Endothelial cell of umbilical vein (primary cell): ENCODE data around the gene PDGFB. TPM values are rescaled to one million over a fixed set of nuclear protein-coding genes. Genes with fewer than 3 reads are reported as not detected.

Experiments used
- BruUV-seq: library from RNA; stranded (reverse); fragments of 400-500 nt; replicated peaks from 2 replicates; lab custom pipeline; 2021; lab: Mats Ljungman, UMichigan
- CTCF ChIA-PET: fragments of 300-600, 350-600 bp; sonication (Branson Sonifier 250); formaldehyde crosslinking; loops from one replicate; lab custom pipeline; 2021; ENCODE audit warnings: antibody characterized with exemption, inconsistent platforms; lab: Charles Lee
- POLR2A ChIA-PET: fragments of 300-600, 350-600 bp; sonication (Branson Sonifier 250); formaldehyde crosslinking; loops from one replicate; lab custom pipeline; 2021; ENCODE audit warnings: antibody characterized with exemption, inconsistent platforms; lab: Charles Lee
- DNase-seq: peaks from one replicate; pipeline ENCODE4 v3.0.0-alpha.2; 2011; ENCODE audit warnings: low read depth, low spot score
- FAIRE-seq: peaks from 2 replicates; lab custom pipeline; 2011; peaks lifted over from hg19 to GRCh38; lab: Jason Lieb, UNC
- H2AFZ ChIP-seq: 2 replicates; pipeline ENCODE4 v1.6.0; 2012; ENCODE audit warnings: low read depth, low read length, control low read depth, inconsistent platforms
- H3K27ac ChIP-seq: 2 replicates; pipeline ENCODE4 v1.5.1; 2011; ENCODE audit warnings: low read depth, mild to moderate bottlenecking, control low read depth, low read length, moderate library complexity; ENCODE audit not compliant: insufficient read depth
- H3K27me3 ChIP-seq, 2 experiments: 2 replicates each; pipeline versions ENCODE4 v1.6.0 to v1.6.1; 2011; ENCODE audit warnings: low read length in 2 of 2, mixed read lengths in 1 of 2; ENCODE audit not compliant: control insufficient read depth in 2 of 2, insufficient read depth in 2 of 2
- H3K36me3 ChIP-seq, 2 experiments: 2 replicates in 1 of 2; 3 replicates in 1 of 2; pipeline ENCODE4 v1.5.1; 2011; ENCODE audit warnings: low read length in 2 of 2, mild to moderate bottlenecking in 1 of 2, moderate library complexity in 1 of 2; ENCODE audit not compliant: control insufficient read depth in 2 of 2, insufficient read depth in 2 of 2; ENCODE audit errors: extremely low read depth in 1 of 2
- H3K4me1 ChIP-seq: 3 replicates; pipeline ENCODE4 v1.5.1; 2011; ENCODE audit warnings: mild to moderate bottlenecking, low read length; ENCODE audit not compliant: control insufficient read depth, insufficient read depth; ENCODE audit errors: extremely low read depth
- H3K4me2 ChIP-seq: 2 replicates; pipeline ENCODE4 v1.6.1; 2011; ENCODE audit warnings: low read length, control low read depth, mixed read lengths; ENCODE audit not compliant: insufficient read depth
- H3K4me3 ChIP-seq, 3 experiments: fragments of 200-600 bp in 1 of 3; sonication (generic), shearing (Covaris generic) in 1 of 3; replicated peaks in 1 of 3; 2 replicates each; pipeline ENCODE4 v1.5.1; 2011 to 2016; ENCODE audit warnings: control low read depth in 3 of 3, low read length in 3 of 3, mild to moderate bottlenecking in 2 of 3, inconsistent platforms in 1 of 3, low read depth in 1 of 3, moderate library complexity in 1 of 3; ENCODE audit not compliant: insufficient read depth in 1 of 3
- H3K79me2 ChIP-seq: 2 replicates; pipeline ENCODE4 v1.6.0; 2012; ENCODE audit warnings: low read length, inconsistent platforms; ENCODE audit not compliant: control insufficient read depth, insufficient read depth
- H3K9ac ChIP-seq: replicated peaks from 2 replicates; pipeline ENCODE3; 2011; ENCODE audit warnings: low read length, control low read depth; ENCODE audit not compliant: insufficient read depth; ENCODE audit errors: extremely low read depth
- H3K9me1 ChIP-seq: replicated peaks from 3 replicates; pipeline ENCODE4 v1.6.0; 2011; ENCODE audit warnings: mild to moderate bottlenecking, low read length; ENCODE audit not compliant: control insufficient read depth, insufficient read depth; ENCODE audit errors: extremely low read depth
- H3K9me3 ChIP-seq: replicated peaks from 2 replicates; pipeline ENCODE4 v1.5.1; 2012; ENCODE audit warnings: low read length, inconsistent platforms; ENCODE audit not compliant: control insufficient read depth, insufficient read depth
- H4K20me1 ChIP-seq: replicated peaks from 2 replicates; pipeline ENCODE3; 2011; ENCODE audit warnings: mild to moderate bottlenecking, low read length; ENCODE audit not compliant: control insufficient read depth, insufficient read depth; ENCODE audit errors: extremely low read depth
- EZH2 ChIP-seq: IDR thresholded peaks from 2 replicates; pipeline ENCODE4 v1.6.1; 2012; ENCODE audit warnings: borderline replicate concordance, low read depth, mild to moderate bottlenecking, moderate library complexity, low read length, inconsistent platforms; ENCODE audit not compliant: severe bottlenecking
- FOS ChIP-seq: IDR thresholded peaks from 2 replicates; pipeline ENCODE4 v1.6.1; 2011; ENCODE audit warnings: mild to moderate bottlenecking, low read length, moderate library complexity, borderline replicate concordance; ENCODE audit not compliant: insufficient read depth
- GATA2 ChIP-seq: IDR thresholded peaks from 2 replicates; pipeline ENCODE4 v1.7.0; 2011; ENCODE audit warnings: low read depth, mild to moderate bottlenecking, moderate library complexity, mixed read lengths, low read length; ENCODE audit not compliant: insufficient read length, insufficient read depth
- JUN ChIP-seq: IDR thresholded peaks from 2 replicates; pipeline ENCODE4 v1.6.1; 2011; ENCODE audit warnings: borderline replicate concordance, low read depth; ENCODE audit not compliant: insufficient read length, insufficient read depth
- MYC ChIP-seq: IDR thresholded peaks from one replicate; pipeline ENCODE4 v1.6.1; 2011; ENCODE audit warnings: mild to moderate bottlenecking, low read depth, low read length
- POLR2A ChIP-seq: IDR thresholded peaks from 2 replicates; pipeline ENCODE4 v1.6.1; 2012; ENCODE audit warnings: low read depth, mild to moderate bottlenecking, control low read depth, low read length
- POLR2AphosphoS5 ChIP-seq: IDR thresholded peaks from 2 replicates; pipeline ENCODE4 v1.6.1; 2012; ENCODE audit warnings: low read depth, mild to moderate bottlenecking, control low read depth, low read length, moderate library complexity; ENCODE audit not compliant: insufficient read depth
- dilution Hi-C: fragments of 300-500 bp; cut with MboI; formaldehyde crosslinking; loops from one replicate; pipeline ENCODE4 v1.15.0; 2019; ENCODE audit warnings: low sequenced_read_pairs; ENCODE audit not compliant: extremely low pct_ligation_motif_present
- intact Hi-C: fragments of 100-400 bp; cut with micrococcal nuclease; formaldehyde crosslinking; loops from one replicate; pipeline ENCODE4 v1.10.0; 2022
- polyA plus RNA-seq, 4 experiments: library from polyadenylated mRNA; depleted of rRNA in 3 of 4; stranded (reverse) in 3 of 4; unstranded in 1 of 4; fragments of >200 nt; gene quantifications; 2 replicates each; pipeline versions ENCODE4 v1.2.1 to v1.2.3, GENCODE V29; 2011 to 2012; ENCODE audit warnings: missing spikeins in 1 of 4
- total RNA-seq: library from RNA; stranded (reverse); gene quantifications from 2 replicates; pipeline ENCODE4 v1.2.3, GENCODE V29; 2021
- TF ChIP-seq, protein P1 (sequence below): IDR thresholded peaks from 2 replicates; pipeline ENCODE4 v1.6.1; 2011; ENCODE audit not compliant: insufficient read depth, insufficient read length
- TF ChIP-seq, protein P2 (sequence below), 2 donors: IDR thresholded peaks; 1 replicate in 1 of 2; 2 replicates in 1 of 2; pipeline ENCODE4 v1.5.1; 2011; ENCODE audit warnings: low read length in 2 of 2, mild to moderate bottlenecking in 2 of 2, moderate library complexity in 2 of 2, control low read depth in 1 of 2, inconsistent platforms in 1 of 2, low read depth in 1 of 2; ENCODE audit not compliant: insufficient read depth in 1 of 2; ENCODE audit errors: extremely low read depth in 1 of 2

The PDGFB gene
- total and polyA plus RNA-seq, 2 donors (not counting 3 experiments of a cell fraction or from before 2014, with no cell fraction given), result 135 to 240 TPM

DNA sequence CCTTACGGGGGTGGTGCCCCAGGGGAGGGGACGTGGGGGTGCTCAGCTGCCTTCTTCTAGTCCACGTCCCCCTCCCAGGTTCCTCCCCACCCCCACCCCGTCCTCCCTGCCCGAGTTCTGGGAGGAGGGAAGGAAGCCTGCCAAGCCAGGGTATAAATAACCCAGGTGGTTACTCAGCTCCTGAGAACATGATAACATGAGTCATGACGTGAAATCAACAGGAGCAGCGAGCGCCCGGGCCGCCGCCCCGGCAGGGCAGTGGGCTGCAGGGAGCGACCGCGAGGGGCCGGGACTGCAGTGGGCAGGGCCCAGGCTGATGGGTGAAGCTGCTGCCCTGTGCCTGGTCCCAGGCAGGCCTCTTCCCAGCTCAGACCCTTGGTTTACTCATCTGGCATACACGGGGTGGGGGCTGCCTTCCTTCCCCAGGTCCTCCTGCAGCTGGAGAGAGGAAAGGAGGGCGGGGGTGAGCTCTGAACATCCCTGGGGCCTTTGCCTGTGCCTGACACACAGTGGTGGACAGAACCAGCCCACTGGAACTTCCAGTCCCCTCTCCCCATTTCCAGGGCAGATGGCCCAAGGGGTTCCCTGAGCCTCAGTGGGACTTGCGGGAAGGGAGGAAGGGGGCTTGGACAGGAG, 8.8 kb upstream of the PDGFB start:
- TF ChIP-seq EZH2, result no peak
- TF ChIP-seq JUN, result peak; percentile 65
- no peak for TF ChIP-seq POLR2A
- TF ChIP-seq, protein P1, sequence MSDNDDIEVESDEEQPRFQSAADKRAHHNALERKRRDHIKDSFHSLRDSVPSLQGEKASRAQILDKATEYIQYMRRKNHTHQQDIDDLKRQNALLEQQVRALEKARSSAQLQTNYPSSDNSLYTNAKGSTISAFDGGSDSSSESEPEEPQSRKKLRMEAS, result no peak
- TF ChIP-seq MYC, result no peak
- peak; percentile 68 for TF ChIP-seq POLR2AphosphoS5
- TF ChIP-seq FOS, result peak; percentile 82
- TF ChIP-seq, protein P2, sequence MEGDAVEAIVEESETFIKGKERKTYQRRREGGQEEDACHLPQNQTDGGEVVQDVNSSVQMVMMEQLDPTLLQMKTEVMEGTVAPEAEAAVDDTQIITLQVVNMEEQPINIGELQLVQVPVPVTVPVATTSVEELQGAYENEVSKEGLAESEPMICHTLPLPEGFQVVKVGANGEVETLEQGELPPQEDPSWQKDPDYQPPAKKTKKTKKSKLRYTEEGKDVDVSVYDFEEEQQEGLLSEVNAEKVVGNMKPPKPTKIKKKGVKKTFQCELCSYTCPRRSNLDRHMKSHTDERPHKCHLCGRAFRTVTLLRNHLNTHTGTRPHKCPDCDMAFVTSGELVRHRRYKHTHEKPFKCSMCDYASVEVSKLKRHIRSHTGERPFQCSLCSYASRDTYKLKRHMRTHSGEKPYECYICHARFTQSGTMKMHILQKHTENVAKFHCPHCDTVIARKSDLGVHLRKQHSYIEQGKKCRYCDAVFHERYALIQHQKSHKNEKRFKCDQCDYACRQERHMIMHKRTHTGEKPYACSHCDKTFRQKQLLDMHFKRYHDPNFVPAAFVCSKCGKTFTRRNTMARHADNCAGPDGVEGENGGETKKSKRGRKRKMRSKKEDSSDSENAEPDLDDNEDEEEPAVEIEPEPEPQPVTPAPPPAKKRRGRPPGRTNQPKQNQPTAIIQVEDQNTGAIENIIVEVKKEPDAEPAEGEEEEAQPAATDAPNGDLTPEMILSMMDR (IDR thresholded peaks at IDR 0.05; ENCODE audit: extremely low read depth in 1 of 2, insufficient read depth in 1 of 2, low read depth in 1 of 2, low read length in 2 of 2), result no peak
- TF ChIP-seq GATA2, result peak; percentile 29
- DNase-seq, result peak; percentile 92
- Histone ChIP-seq H3K79me2 (no peaks in the 10 kb centered on the region), H3K36me3 (no peaks in the 10 kb centered on the region), H2AFZ (no peak overlapping the region), H3K9me3 (no peaks in the 10 kb centered on the region), H4K20me1 (no peaks in the 10 kb centered on the region), H3K9ac (peak overlapping the region; percentile 89), H3K4me2 (peak overlapping the region; percentile 56), H3K27ac (peak overlapping the region; percentile 96), H3K27me3 (no peaks in the 10 kb centered on the region), H3K4me3 (no peak overlapping the region), H3K4me1 (peaks cover 38% of the 10 kb centered on the region), H3K9me1 (no peaks in the 10 kb centered on the region)
- ChIA-PET CTCF (interaction anchor here (1.0 to 2.1 kb wide), 8 partner anchors 9 to 83 kb away, joined by 3 to 11 read pairs (median 7); partner anchors contain the start of gene PDGFB), POLR2A (interaction anchor here (0.6 to 2.5 kb wide), 5 partner anchors 9 to 65 kb away, joined by 3 to 20 read pairs (median 4); partner anchors contain the start of gene PDGFB)
- peak; percentile 93 for FAIRE-seq
- intact Hi-C loops, result loop anchor here (1.0 to 10.0 kb wide), 3 partner anchors 8 to 271 kb away; partner anchors contain the start of gene ATF4
- dilution Hi-C loops, result no loop called here
- TSS peak; percentile 57 for BruUV-seq
